ENCODE measurements around the gene HABP2. TPM values are rescaled to one million over a fixed set of nuclear protein-coding genes. Genes with fewer than 3 reads are reported as not detected.

The HABP2 gene
- total and polyA plus RNA-seq, 2 experiments from 2014 or later: 48.3 to 102 TPM

DNA sequence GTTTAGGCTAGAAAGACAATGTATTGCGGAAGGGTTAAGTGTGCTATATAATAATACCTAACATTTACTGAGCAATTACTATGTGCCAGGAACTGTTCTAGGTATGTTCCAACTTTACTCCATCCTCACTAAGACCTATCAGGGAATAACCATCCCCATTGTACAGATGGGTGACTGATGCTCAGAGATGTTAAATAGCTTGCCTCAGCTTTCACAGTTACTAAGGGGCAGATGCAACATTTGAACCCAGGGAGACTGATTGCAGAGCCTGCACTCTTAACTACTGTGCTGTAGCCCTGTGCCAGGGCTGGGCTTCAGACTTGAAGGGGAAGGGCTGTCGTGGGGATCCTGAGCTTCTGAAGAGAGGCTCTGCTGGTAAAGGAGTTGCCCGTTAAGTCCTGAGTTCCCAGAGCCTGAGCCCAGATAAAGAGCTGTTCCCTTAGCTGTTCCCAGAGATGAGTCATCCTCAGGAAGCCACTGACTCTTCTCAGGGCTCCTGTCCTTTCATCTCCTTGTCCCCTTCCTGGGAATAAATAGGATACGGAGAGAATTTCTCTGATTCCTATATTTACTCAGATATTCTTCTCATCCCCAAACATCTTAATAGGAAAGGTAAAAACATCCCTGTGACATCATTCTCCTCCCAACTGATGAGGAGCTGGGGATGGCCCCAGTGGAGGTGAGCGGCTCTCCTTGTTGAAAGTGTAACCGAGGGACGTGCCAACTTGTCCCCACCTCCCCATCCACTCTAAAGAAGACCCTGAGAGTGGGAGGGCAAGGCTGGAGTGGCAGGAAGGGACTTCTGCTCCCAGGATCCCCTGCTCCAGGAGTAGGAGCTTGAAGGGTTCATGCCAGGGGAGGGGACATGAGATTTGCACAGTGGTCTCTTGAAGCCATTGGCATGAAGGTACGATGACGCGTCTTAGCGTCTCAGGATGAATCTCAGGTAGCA is 28.0 kb upstream of the HABP2 start:
- peak; percentile 37 for DNase-seq (ENCODE audit: low spot score)
- no peak overlapping the region for H3K4me3 ChIP-seq
- no peaks in the 10 kb centered on the region for H3K27me3 ChIP-seq
- no peak overlapping the region for H2AFZ ChIP-seq
- no peaks in the 10 kb centered on the region for H3K9me2 ChIP-seq (replicated peaks; ENCODE audit: insufficient read depth)
- H3K4me2 ChIP-seq: no peak overlapping the region
- no peaks in the 10 kb centered on the region for H3K36me3 ChIP-seq (replicated peaks; ENCODE audit: insufficient read depth, low read depth)
- TF ChIP-seq CTCF (IDR thresholded peaks at IDR 0.05; ENCODE audit: poor library complexity) (no peak), EZH2phosphoT487 (IDR thresholded peaks at IDR 0.05; ENCODE audit: low read depth, severe bottlenecking, unreplicated experiment) (no peak), EZH2 (IDR thresholded peaks at IDR 0.05; ENCODE audit: borderline replicate concordance) (no peak)
- H3K4me1 ChIP-seq (ENCODE audit: insufficient read depth): peaks cover 3% of the 10 kb centered on the region
- H4K20me1 ChIP-seq (ENCODE audit: insufficient read depth, poor library complexity, severe bottlenecking): no peaks in the 10 kb centered on the region
- 82% methylated on average over 11 of the region's 11 CpGs for WGBS (ENCODE audit: low lambda C conversion rate, missing lambda C conversion rate)
- no peaks in the 10 kb centered on the region for H3K9me3 ChIP-seq (ENCODE audit: low read depth)
- H3K79me2 ChIP-seq: no peaks in the 10 kb centered on the region
- H3K27ac ChIP-seq: no peak overlapping the region

GRCh38 chr10:113525713-113526112 is 27.1 kb upstream of the HABP2 start:
- H3K4me2 ChIP-seq: no peak overlapping the region
- no peaks in the 10 kb centered on the region for H3K36me3 ChIP-seq (replicated peaks; ENCODE audit: insufficient read depth, low read depth)
- H3K4me1 ChIP-seq (ENCODE audit: insufficient read depth): peaks cover 3% of the 10 kb centered on the region
- no peak overlapping the region for H3K4me3 ChIP-seq
- H4K20me1 ChIP-seq (ENCODE audit: insufficient read depth, poor library complexity, severe bottlenecking): no peaks in the 10 kb centered on the region
- 93% methylated on average over 5 of the region's 5 CpGs for WGBS (ENCODE audit: low lambda C conversion rate, missing lambda C conversion rate)
- no peak for DNase-seq (ENCODE audit: low spot score)
- H3K27ac ChIP-seq: no peak overlapping the region
- no peak for TF ChIP-seq EZH2phosphoT487 (IDR thresholded peaks at IDR 0.05; ENCODE audit: low read depth, severe bottlenecking, unreplicated experiment)
- no peak for TF ChIP-seq EZH2 (IDR thresholded peaks at IDR 0.05; ENCODE audit: borderline replicate concordance)
- TF ChIP-seq CTCF (IDR thresholded peaks at IDR 0.05; ENCODE audit: poor library complexity): no peak
- H3K9me3 ChIP-seq (ENCODE audit: low read depth): no peaks in the 10 kb centered on the region
- no peak overlapping the region for H2AFZ ChIP-seq
- H3K79me2 ChIP-seq: no peaks in the 10 kb centered on the region
- no peaks in the 10 kb centered on the region for H3K27me3 ChIP-seq
- no peaks in the 10 kb centered on the region for H3K9me2 ChIP-seq (replicated peaks; ENCODE audit: insufficient read depth)

DNA sequence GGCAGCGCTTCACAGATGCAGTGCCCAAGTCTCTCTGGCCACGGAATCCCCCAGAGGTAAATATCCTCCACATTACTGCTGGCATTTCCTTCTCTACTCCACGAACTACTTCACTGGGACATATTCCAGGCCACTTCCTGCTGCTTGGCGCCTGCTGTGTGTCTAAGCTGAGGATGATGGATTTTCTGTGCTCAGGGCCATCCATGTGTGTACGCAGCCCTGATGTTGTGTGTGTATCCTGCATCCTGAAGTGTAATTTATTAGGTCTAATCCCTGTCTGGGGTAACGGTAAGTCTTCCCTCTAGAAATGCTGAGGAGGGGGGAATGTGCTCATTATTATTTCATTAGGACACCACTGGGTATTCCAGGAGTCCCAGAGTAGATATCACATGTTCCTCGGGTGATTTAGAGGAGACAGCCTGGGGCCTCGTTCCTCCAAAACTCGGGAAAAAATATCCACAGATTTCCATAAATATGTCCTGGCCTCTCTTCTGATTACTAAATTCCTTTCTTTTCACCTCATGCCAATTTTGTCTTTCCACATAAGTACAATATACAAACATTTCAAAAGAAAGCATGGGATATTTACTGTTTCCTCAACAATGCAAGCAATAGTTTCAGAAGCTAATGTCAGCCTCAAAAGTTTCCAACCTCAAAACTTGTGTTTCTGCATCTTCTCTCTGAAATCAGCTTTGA is 25.5 kb upstream of the HABP2 start:
- Histone ChIP-seq H3K36me3 (replicated peaks; ENCODE audit: insufficient read depth, low read depth) (no peaks in the 10 kb centered on the region), H3K27me3 (no peaks in the 10 kb centered on the region), H3K27ac (no peak overlapping the region), H4K20me1 (ENCODE audit: insufficient read depth, poor library complexity, severe bottlenecking) (no peaks in the 10 kb centered on the region), H3K4me1 (ENCODE audit: insufficient read depth) (peaks cover 3% of the 10 kb centered on the region), H3K79me2 (no peaks in the 10 kb centered on the region), H3K9me3 (ENCODE audit: low read depth) (no peaks in the 10 kb centered on the region), H2AFZ (no peak overlapping the region), H3K4me3 (no peak overlapping the region), H3K9me2 (replicated peaks; ENCODE audit: insufficient read depth) (no peaks in the 10 kb centered on the region), H3K4me2 (no peak overlapping the region)
- 53% methylated on average over 9 of the region's 9 CpGs for WGBS (ENCODE audit: low lambda C conversion rate, missing lambda C conversion rate)
- TF ChIP-seq EZH2phosphoT487 (IDR thresholded peaks at IDR 0.05; ENCODE audit: low read depth, severe bottlenecking, unreplicated experiment) (no peak), EZH2 (IDR thresholded peaks at IDR 0.05; ENCODE audit: borderline replicate concordance) (no peak), CTCF (IDR thresholded peaks at IDR 0.05; ENCODE audit: poor library complexity) (no peak)
- DNase-seq (ENCODE audit: low spot score): no peak
